GM18519 (cell line): ENCODE results near the gene KIF5A.

Experiments
- ATAC-seq: cut with Tn5 transposase; IDR thresholded peaks from one replicate; pipeline ENCODE4 v1.9.1; 2021; ENCODE audit warnings: mild to moderate bottlenecking, moderate library complexity; ENCODE audit not compliant: unreplicated experiment, low FRiP score

Gene KIF5A

DNA sequence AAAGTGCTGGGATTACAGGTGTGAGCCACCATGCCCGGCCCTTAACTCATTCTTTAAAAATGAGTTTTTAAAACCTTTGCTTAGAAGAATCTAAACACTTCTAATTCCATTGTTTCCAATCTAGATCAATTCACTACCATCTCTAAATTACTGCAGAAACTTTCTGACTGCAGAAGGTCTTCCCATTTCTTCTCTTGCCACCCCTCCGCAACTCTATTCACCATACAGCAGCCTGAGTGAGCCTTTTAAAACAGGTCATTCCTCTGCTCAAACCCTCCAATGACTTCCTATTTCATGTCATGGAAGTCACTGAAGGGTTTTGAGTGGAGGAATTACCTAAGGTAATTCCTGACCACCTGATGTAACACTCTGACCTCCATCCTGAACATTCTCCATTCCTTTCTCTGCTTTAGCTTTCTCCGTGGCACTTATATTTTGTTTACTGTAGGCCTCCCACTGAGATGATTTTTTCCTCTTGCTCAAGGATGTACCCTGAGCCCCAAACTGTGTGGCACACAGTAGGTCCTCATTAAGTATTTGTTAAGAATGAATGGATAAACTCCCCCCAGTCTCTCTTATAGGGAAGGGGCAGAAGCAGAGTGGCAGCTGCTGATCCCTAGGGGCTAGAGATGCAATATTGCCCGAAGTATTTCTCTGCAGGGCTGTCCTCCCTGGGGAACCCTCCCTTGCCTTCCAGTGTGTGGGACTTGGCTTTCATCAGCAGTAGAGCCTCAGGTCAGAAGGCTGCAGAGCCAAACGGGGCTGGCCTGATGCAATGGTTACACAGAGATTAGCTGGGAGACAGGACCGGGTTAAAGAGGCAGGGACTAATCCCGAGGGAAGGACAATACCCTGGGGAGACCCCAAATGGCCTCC is 30.7 kb upstream of the KIF5A start:
- ATAC-seq = no peak

DNA sequence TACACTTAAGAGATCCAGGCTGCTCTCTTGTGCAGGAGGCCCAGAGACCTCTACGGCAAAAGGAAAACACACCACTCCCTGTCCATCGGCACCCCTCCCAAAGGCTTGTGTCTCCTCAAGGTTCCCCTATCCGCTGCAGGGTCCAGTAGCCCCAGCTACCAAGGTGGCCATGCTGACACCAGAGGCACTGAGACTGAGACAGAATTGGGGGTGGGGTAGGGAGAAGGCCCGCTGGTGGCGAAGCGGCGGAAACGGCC is 30.1 kb upstream of the KIF5A start:
- no peak for ATAC-seq

DNA sequence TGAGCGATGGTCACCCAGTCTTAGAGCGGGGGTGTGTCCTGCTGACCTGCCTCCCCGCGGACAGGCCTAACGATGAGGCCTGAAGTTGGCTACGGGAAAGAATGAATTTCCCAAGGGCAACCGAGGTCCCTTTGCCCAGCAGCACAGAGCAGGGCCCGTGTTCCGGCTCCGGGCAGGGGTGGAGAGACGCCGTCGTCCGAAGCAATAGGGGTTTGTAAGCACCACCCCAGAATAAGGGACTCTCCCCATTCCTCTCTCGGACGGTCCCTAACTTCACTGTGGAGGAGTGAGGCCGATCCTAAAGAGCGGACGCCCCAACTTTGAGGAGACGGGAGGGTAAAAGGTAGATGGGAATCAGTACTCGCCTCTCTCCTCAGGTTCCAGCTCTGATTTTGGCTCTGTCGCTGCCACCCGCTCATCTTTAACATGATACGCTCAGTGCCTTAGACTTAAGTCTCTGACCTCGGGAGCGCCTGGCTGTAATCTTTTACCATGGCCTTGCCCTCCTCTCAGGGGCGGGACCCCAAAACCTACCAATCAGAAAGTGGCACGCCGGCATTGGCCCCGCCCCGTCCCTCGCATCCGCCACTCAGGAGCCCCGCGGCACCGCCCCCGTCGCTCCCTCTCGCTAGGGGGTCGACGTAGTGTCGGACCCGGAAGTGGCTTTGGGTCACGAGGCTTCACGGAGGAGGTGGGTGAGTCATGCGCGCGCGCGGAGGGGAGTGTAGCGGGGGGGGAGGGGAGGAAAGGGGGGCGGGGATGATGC is 29.6 kb upstream of the KIF5A start, which contains the start of gene DDIT3:
Gene DDIT3 (minus strand): TSS at position 462 of the 766 bp plus-strand sequence. CDS start 3,108 bp downstream, outside the sequence.
- ATAC-seq = peak; percentile 48

DNA sequence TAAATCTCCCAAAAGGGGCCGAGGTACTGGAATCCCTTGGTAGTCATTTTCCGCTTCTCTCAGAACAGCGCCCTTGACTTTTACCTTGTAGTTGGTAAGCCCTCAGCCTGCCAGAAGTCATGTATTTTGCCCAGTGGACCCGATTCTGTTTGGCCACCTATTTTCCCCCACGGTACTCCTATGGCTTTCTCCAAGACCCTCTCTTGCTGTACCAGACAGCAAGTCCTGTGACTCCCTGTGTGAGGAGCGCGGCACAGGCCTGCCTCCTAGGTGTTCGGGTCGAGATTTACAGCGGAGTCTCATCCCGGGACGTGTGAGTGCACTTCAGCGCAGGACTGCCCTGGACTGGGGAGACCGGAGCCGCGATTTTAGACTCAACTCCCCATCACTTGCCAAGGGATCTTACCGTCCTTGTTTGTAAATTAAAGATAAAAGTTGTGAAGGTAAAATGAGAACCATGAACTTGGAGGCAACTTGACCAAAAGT is 28.3 kb upstream of the KIF5A start:
- ATAC-seq = no peak

DNA sequence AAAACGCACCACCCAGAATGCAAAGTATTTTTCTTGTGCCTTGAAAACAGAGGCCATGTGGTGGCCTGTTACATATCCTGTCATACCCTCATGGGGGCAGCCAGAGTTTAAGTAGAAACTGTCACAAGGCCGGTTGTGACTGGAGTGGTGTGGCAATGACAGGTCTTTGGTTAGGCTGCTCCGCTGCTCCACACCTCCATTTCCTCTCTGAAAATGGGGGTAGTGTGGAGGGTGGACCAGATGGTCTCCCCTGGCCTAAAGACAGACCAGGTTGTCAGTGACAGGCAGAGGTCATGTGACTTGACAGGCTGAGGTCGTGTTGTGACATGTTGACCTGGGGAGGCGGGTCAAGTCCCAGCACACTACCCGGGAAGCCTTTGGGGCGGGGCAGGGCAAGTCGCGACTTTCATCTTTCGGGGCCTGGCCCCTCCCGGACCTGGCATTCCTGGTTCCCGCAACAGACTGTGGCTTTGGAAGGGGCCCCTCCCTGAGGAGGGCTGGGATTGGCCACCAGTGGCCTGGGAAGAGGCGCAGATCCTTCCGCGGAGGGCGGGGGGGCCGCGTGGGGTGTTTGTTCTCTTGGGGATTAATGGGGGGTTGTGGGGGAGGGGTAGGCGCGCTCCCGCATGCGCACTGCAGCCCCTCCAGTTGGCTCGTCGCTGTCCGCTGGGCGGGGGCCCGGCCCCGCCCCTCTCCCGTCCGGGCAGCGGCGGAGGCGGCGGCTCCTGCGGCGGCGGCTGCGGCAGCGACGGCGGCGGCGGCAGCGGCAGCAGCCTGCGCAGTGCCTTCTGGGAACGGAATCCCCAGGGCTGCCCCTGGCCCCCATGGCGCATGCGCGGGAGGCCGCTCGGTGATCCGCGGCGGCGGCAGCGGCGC is 27.6 kb upstream of the KIF5A start, which contains the start of gene MBD6:
Gene MBD6 (plus strand): TSS at position 814 of the 876 bp plus-strand sequence. CDS start 1,480 bp downstream, outside the sequence.
- peak; percentile 26 for ATAC-seq

DNA sequence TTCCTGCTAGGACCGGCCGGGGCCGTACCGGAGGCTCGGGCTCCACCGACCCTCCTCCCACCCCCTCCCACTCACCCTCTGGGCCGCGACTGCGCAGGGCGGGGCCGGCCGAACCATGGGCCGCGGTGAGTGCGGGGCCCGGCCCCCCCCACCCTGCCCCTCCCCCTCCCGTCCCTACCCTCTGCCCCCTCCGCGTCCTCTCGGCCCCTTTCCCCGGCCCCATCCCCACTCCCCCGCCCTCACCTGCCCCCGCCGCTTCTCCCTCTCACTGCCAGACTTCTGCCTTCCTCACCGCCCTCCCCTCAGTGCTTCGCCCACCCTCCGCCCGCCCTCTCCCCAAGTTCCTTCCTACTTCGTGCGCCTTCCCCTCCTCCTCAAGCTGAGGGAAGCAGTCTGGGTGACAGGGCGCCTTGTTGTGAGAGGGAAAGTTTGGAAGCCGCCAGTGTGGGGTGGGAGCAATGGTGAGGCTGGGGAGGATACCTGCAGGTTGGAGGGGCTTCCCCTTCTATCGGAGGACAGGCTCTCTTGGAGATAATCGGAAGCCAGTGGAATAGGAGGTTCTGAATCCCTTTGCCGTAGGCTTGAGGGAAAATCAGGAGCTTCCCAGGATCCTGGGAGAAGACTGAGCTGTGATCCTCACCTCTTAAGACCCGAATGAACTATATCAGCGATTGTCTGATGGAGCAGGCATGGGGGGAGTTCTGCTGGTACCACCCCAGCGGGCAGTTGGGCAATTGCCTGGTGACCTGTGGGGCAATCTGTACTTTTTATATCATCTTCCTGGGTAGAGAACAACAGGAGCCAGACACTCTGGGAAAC is 26.7 kb upstream of the KIF5A start:
- no peak for ATAC-seq

DNA sequence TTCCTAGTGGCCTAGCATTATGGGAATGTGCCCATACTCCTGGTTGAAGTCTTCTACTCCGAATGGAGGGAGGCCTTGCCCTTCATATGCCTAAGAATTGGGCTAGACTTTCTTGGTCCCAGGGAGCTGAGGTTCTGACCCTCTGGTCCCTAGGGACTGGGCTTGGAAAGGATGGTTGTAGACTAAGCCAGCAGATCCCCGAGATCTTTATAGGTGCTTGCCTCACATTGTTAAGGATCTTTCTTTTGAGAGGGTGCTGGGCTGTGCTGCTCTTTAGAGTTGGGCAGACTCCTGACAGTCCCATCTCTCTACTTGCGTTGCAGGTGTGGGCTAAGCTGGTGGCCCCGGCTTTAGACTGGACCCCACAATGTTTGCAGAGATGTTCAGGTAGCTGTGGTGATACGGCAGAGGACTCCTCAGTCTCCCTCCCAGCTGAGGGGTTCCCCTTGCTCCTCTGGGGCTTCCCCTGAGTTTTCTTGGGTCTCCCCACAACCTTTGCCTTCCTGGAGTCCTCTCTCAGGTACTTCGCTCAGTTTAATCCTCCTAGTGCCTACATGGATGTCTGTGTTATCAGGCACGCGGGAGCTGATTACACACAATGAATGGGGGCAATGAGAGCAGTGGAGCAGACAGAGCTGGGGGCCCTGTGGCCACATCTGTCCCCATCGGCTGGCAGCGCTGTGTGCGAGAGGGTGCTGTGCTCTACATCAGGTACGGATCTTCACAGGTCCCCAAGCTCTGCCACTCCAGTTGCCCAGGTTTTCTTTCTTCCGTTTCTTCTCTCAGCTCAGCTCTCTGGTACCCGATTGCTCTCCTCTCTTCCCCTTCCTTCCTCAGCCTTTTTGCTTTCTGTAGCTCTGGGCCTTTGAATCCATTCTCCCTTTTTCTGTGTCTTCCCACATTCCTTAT is 25.9 kb upstream of the KIF5A start:
- ATAC-seq = no peak

DNA sequence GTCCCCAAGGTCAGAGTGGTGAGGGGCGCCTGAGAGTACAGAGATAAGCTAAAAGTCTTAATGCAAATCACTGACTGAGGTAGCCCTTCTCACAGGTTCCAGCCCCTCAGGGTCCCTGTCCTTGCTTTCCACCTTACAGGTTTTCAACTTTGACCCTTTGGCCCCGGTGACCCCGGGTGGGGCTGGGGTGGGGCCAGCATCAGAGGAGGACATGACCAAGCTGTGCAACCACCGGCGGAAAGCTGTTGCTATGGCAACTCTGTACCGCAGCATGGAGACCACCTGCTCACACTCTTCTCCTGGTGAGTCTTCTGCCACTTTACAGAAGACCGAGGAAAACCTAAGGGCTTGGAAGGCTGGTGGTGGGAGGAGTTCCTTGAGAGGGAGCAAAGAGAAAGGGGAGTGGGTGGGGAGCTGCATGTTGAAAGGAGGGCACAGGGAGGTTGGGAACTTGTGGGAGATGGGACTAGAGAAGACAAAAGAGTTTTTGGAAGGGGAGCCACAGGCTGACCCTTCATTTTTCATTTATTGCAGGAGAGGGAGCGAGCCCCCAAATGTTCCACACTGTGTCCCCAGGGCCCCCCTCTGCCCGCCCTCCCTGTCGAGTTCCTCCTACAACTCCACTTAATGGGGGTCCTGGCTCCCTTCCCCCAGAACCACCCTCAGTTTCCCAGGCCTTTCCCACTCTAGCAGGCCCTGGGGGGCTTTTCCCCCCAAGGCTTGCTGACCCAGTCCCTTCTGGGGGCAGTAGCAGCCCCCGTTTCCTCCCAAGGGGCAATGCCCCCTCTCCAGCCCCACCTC is 24.8 kb upstream of the KIF5A start:
- no peak for ATAC-seq

DNA sequence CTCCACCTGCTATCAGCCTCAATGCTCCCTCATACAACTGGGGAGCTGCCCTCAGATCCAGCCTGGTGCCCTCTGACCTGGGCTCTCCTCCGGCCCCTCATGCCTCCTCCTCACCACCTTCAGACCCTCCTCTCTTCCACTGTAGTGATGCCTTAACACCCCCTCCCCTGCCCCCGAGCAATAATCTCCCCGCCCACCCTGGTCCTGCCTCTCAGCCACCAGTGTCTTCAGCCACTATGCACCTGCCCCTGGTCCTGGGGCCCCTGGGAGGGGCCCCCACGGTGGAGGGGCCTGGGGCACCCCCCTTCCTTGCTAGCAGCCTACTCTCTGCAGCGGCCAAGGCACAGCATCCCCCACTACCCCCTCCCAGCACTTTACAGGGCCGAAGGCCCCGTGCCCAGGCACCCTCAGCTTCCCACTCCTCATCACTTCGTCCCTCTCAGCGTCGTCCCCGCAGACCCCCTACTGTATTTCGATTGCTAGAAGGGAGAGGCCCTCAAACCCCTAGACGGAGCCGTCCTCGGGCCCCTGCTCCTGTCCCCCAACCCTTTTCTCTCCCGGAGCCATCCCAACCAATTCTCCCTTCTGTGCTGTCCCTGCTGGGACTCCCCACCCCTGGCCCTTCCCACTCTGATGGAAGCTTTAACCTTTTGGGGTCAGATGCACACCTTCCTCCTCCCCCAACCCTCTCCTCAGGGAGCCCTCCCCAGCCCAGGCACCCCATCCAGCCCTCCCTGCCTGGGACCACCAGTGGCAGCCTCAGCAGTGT is 24.0 kb upstream of the KIF5A start:
- no peak for ATAC-seq

DNA sequence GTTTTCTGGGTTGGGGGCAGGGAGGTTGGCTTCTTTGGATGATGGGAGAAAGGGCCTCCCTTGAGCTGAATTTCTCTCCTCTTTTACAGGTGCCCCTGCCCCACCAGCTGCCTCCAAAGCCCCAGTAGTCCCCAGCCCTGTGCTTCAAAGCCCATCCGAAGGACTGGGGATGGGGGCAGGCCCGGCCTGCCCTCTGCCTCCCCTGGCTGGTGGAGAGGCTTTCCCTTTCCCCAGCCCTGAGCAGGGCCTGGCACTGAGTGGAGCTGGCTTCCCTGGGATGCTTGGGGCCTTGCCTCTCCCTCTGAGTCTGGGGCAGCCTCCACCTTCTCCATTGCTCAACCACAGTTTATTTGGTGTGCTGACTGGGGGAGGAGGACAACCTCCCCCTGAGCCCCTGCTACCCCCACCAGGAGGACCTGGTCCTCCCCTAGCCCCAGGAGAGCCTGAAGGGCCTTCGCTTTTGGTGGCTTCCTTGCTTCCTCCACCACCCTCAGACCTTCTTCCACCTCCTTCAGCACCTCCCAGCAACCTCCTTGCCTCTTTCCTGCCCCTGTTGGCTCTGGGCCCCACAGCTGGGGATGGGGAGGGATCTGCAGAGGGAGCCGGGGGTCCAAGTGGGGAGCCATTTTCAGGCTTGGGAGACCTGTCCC is 23.2 kb upstream of the KIF5A start:
- no peak for ATAC-seq

DNA sequence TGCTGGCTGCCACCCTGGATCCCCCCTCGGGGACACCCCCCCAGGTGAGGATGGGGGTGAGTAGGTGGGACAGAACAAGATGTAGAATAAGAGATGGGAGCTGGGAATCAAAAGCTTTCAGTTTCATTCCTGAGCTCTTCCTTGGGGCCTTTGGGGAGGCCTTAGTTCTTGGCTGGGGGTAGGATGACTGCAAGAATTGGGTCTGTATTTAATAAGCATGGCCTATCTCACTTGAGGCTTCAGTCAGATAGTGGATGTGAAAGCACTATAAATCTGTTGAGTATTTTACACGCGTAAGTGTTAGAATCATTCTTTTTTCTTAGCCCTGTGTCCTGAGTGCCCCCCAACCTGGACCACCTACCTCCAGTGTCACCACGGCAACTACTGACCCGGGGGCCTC is 22.7 kb upstream of the KIF5A start:
- no peak for ATAC-seq

DNA sequence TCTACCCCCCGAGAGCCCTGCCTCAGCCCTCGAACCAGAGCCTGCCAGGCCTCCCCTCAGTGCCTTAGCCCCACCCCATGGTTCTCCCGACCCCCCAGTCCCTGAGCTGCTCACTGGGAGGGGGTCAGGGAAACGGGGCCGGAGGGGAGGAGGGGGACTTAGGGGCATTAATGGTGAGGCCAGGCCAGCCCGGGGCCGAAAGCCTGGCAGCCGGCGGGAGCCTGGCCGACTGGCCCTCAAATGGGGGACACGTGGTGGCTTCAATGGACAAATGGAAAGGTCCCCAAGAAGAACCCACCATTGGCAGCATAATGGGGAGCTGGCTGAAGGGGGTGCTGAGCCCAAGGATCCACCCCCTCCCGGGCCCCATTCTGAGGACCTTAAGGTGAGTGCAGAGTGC is 21.7 kb upstream of the KIF5A start:
- ATAC-seq = no peak

DNA sequence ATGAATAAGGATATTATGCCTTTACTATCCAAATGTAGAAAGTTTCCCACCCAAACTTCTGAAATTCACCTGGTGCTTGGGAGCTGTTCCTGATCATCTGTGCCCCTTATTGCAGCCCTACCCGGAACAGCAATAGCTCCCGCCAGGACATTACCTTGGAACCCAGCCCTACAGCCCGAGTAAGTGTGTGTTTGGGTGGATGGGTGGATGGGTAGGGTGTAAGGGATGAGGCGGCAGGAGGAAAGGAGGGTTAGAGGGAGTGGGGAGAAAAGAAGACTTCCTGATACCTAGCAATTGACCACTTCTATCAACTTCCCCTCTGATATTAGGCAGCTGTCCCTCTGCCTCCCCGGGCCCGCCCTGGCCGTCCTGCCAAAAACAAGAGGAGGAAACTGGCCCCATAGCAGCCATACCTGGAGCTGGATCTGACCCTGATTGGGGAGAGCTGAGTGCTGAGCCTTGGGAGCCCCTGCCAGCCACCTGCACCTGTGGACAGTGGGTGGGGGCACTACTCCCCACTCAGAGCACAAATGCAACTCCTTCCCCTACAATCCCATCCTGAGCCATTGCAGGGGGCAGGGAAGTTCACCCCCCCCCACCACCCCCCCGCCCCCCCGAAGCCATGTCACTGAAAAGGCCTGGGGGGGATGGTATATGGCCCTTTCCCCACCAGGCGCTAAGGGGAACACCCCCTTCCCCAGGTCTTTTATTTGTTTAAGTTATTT is 20.9 kb upstream of the KIF5A start:
- no peak for ATAC-seq

DNA sequence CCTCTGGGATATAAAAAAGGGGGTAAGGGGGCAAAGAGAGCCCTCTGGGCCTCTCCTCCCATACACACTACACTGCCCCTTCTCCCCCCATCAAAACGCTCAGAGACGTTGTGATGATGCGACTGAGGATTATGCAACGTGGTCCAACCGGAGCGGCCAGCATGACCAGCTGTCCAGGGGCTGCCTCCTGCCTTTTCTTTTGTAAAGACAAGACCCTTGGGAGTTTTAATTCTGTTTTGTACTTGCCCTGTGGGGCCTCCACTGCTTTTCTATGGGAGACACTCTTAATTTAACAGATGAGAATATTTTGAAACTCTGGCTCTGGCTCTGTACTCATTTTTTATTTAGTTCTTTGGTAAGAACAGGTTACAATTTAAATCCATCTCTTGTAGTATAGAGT is 20.0 kb upstream of the KIF5A start:
- ATAC-seq = no peak

DNA sequence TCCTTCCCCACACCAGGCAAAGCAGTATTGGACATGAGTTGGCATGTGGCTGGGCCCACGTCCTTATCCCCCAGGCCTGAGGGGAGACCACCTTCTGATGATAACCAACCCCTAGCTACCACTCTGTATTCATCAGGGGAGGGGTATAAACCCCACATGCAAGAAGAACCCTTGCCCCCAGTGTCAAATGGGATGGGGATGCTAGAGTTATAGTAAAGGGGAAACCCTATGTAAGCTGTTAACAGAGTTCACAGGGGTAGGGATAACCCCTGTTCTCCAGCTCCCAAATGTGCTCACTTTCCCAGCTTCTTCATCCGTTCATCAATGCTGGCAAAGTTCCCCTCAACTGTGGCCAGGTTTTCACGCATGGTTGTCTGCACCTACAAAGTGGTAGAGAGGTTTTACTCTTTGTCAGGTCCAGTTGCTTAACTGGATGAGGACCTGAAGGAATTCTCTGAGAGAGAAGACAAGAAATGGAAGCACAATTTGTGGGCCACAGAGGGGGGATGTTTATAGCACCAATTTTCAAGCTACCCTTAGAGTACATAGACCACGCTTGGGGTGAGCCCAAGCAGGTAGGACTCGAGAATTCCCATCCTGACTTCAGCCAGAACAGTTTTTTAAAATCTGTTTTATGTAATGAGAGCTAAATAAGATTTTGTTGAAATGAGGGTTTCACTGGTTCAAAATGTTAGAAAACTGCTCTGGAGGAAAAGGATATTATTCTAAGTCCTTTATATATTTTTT is 19.3 kb upstream of the KIF5A start:
- no peak for ATAC-seq
